HuH-7.5 (cell line): ENCODE measurements around the gene JAKMIP1.
A peak's percentile ranks its signal among the peaks of the same experiment; 100 is the strongest.
"Not testable (repeated sequence)": the region's sequence is repeated elsewhere in the genome, so short reads cannot be mapped to it uniquely, and the experiment has no call there.

Experiments
- DNase-seq: peaks from one replicate; pipeline ENCODE4 v3.0.0; 2011; ENCODE audit warnings: low spot score

Gene JAKMIP1

GRCh38 chr4:6143603-6144181 lies 56.7 kb downstream of the JAKMIP1 start:
- DNase-seq = no peak

DNA sequence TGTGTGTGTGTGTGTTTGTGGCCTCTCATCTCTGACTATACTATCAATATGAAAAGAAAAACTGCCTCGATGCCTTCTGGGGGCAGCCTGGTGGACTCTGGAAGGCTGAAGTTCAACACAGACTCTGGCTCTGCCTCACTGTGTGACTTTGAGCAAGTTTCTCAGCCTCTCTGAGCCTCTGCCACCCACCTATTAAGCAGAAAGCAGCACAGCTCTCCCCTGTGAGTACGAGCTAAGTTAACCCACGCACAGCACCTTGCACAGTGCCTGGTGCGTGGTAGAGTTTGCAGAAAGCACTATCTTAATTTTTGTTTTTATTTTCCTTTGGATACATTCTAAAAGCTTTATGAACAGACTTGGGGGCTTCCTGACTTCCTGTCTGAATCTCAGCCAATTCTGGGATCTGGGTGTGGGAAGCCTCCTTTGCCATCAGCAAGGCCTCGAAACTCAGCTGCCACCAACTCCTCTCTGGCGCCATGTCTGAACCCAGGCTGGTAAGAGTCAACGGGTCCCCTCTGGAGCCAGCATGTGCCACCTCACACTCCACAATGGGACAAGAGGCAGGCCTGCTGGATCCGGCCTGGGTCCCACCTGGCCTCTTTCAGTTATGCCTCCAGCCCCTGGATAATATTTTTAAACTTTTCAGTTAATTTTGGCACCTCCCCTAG lies 57.3 kb downstream of the JAKMIP1 start:
- no peak for DNase-seq

DNA sequence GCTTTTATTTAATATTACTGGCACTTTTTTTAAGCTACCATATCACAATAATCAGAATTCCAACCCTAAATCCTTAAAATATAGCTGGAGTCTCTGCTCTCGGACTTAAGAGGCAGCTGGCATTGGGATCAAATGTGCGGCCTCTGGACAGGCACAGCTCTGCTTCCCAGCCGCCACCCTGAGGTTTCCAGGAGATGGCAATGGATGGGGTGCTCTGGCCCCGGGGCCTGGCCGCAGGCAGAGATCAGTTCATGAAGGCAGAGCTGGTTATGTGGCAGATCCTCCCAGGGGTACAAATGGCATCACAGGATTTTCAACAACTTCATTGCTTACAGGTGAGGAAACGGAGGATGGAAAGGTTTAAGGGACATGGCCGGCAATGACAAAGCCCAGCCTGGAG lies 57.8 kb downstream of the JAKMIP1 start:
- no peak for DNase-seq

DNA sequence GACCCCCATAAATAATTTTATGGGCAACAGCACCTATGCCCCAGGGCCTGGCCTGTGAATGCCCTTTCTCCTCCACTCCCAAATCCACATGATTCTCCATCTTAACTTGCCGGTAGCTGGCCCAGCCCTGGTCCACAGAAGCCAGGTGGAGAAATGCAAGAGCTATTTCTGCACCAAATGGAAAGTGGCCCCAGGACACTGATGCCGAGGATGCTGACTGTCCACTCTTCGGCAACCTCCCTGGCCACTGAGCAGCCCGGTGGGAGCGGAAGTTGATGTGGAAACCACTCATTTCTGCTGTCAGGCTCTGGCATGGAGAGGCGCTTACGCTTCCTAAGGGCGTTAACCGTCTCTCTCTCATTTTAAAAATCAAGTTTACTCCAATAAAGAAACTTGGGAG lies 58.8 kb downstream of the JAKMIP1 start:
- DNase-seq = no peak

DNA sequence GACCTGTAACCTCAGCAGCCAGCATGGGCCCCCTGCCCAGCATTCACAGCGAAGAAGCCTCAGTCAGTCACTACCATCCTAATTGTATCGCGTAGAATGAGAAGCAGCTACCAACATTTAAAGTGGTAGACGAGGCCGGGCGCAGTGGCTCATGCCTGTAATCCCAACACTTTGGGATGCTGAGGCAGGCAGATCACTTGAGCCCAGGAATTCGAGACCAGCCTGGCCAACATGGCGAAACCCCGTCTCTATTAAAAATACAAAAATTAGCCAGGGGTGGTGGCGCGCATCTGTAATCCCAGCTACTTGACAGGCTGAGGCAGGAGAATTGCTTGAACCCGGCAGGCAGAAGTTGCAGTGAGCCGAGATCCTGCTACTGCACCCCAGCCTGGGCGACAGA lies 59.3 kb downstream of the JAKMIP1 start:
- DNase-seq = not testable (repeated sequence)

- no peak for DNase-seq
Observed at GRCh38 chr4:6137747-6138135, 62.6 kb downstream of the JAKMIP1 start.

GRCh38 chr4:6137027-6137746 lies 63.2 kb downstream of the JAKMIP1 start:
- DNase-seq = no peak

GRCh38 chr4:6134612-6135220 lies 65.6 kb downstream of the JAKMIP1 start:
- peak; percentile 34 for DNase-seq

DNA sequence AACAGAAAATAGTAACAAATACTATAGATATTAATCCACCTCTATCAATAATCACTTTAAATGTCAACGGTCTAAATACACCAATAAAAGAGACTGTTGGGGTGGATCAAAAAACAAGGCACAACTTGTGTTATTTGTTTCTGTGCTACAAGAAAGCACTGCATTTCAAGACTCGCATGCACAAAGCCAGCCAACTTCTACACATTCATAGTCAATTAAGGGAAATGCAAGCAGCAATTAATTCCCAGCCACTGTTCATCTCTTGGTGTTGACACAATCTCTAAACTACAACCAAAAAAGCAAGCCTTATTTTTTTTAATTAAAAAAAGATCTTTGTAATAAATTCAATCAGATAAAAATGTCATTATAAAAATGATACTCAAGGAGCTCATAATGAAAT lies 67.6 kb downstream of the JAKMIP1 start:
- no peak for DNase-seq

DNA sequence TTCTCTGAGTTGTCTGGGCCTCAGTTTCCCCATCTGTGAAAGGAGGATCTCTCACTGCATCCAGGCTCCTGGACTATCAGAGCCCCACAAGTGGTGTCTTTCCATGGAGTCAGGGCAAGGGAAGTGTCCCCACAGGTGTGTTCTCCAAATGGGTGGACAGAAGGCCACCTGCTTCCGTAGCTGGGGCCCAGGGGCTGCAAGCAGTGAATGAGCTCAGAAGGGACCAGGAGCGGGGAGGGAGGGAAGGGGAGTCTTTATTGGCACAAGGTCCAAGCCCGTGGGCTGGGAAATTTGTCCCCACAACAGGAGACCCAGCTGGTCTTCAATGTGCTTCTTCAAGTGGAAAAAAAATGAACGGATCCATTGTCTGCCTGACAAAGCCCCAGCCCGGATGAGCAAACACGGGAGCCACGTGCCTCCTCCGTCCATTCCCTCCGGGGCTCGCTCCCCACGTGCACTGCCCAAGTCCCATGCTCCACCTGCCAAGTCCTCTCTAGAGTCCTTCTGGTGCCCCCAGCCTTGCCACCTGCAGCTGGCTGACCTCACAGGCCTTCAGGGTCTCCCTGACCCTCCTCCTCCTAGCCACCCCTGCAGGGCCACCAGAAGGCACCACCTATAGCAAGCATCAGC lies 72.0 kb downstream of the JAKMIP1 start:
- no peak for DNase-seq

DNA sequence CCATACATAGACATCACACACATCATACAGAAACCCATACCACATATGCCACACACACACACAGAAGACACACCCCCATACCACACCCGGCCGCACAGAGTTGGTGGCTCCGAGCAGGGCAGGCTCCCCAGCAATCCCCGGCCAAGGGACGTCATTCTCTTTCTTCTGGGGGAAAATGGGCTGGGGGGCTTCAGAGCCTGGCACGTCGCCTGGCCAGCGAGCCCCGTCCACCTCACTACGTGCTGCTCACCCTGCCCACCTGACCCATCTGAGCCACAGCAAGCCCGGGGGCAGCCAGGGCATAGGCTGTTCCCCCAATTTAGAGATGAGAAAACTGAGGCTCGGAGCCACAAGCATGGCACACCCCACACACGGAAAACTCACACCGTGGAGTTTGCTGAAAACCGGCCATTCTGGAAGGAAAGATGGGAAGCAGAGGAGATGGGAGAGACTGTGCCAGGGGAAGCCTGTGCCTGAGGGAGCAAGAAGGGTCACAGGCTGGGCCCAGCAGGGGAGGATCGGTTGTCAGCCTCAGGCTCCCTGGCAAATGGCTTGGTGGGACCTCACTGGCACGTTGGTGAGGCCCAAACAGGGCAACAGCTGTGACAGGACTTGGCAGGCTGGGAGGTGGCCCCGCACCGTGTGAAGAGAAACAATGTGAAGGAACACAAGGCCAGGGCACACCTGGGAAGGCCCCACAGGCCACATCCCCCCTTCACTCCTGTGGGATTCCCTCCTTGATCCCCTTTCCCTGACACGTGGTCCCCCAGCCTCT lies 73.2 kb downstream of the JAKMIP1 start:
- DNase-seq = no peak

DNA sequence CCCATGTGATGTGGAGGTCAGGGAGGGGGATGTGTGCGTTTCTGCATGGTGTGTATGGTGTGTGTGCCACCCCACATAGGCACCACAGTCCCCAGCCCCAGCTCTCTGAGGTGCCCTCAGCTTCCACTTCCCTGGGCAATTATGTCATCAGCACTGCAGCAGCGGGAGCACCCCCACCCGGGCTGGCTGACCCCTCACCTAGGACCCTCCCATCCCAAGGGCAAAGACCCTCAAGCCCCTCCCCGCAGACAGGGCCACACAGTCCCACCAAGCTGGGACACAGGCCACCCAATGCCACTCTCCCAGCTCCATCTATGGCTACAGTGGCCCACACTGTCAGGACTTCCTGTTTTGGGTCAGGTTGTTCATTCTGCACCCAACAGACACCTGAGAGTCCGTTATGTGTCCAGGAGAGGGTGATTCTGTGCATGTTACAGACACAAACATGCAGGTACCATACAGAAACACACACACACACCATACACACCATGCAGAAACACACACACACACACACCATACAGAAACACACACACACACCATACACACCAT lies 75.2 kb downstream of the JAKMIP1 start:
- no peak for DNase-seq

DNA sequence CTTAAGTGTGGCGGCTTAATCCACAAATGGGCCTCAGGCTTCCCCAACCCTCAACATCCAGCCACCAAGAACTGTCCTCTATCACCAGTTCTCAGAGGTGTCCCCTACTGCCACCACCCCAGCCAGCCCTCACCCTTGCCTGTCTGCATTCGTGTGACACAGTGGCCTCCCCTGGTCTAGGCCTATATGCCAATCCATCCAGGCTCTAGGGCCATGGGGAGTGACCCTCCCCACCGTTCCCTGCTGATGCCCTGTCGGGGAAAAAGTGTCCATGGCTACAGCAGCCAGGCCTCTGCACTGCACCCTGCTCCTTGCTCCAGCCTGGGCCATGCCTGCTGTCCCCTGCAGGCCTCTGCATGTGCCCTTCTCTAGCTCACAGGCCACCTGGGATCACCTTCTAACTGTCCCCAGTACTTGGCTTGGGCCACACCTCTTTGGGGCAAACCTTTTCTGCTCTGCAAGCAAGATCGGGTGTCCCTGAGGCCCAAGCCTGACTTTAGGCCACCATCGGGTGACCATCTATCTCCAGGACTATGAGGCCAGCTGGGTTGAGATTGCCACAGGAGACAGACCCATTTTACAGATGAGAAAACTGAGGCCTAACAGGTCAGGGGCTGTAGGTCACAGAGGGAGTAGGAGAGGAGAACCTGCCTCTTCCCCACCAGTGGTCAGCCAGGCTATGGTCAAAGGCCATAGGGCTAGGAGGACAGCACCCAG lies 75.8 kb downstream of the JAKMIP1 start:
- DNase-seq = no peak

DNA sequence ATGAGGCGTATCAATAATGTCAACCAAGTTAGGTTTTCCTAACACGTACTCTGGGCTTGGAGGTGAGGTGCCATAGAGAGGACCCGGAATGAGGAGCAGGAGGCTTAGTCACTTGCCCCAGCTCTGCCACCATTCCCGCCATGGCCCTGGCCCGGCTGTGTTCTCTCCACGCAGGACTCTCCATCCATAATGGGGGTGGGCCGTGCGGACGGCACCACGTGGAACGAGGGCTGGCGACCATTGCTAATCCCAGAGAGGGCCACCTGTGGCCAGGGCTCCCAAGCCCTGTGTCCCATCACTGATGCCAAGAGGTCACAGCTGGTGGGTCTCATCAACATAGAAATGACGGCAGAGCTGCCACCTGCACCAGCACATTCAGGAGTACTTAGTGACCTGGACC lies 76.4 kb downstream of the JAKMIP1 start:
- DNase-seq = no peak

DNA sequence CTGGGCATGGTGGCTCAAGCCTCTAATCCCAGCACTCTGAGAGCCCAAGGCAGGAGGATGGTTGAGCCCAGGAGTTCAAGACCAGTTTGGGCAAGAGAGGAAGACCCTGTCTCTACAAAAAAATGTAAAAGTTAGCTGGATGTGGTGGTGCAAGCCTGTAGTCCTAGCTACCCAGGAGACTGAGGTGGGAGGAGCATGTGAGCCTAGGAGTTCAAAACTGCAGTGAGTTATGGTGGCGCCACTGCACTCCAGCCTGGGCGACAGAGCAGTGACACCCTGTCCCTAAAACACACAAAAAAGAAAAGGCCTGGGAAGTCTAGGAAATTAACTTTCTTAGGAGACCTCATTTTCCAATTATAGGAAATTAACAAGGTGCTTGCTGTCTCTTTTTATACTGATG lies 76.8 kb downstream of the JAKMIP1 start:
- DNase-seq = no peak

- DNase-seq = no peak
Observed at GRCh38 chr4:6123116-6123515, 77.2 kb downstream of the JAKMIP1 start.

DNA sequence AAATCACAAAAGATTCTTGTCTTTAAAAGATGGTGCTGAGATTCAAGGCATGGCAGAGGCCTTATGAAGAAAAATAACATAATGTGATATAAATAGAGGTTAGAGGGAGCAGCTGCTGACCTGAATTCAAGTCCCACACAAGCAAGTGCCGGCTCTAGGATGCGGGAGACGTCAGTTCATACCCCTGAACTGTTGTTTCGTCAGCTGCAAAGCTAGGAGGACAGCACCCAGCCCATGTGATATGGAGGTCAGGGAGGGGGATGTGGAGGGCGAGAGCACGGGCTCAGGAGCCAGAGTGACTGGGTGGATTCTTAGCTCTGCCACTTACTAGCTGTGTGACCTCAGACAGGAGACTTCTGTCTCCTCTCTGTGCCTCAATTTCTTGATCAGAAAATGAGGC lies 77.9 kb downstream of the JAKMIP1 start:
- no peak for DNase-seq

DNA sequence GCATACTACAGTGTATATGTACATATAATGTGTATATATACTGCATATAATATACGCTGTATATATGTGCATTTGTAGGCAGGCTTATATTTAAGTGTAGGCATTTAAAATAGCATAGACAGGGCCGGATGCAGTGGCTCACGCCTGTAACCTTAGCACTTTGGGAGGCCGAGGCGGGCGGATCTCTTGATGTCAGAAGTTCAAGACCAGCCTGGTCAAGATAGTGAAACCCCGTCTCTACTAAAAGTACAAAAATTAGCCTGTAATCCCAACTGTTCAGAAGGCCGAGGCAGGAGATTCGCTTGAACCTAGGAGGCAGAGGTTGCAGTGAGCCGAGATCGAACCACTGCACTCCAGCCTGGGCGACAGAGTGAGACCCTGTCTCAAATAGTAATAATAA lies 78.4 kb downstream of the JAKMIP1 start:
- no peak for DNase-seq

DNA sequence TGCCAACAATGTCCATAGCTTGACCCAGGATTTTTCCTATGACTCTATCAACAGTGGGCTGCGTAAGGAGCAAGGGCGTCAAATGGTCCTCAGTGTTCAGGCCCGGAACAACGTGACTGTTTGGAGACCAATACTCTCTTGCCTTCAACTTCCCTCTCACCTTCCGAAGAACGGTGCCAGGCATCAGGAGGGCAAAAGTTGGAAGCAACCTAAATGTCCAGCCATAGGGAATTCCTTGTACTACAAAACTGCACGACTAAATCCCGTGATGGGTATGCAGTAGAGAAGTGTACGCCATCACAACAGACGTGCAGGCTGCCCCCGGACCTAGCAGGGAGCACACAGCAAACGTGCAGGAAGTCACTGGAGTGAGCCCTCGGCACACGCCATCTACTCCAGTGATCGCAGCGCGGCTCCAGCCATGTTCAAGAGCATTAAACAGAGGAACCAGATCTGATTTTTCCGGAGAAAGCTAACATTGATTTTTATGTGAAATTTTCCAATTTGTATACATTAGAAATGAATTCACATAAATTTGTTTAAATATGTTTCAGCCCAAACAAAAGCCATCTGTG lies 79.0 kb downstream of the JAKMIP1 start:
- no peak for DNase-seq

DNA sequence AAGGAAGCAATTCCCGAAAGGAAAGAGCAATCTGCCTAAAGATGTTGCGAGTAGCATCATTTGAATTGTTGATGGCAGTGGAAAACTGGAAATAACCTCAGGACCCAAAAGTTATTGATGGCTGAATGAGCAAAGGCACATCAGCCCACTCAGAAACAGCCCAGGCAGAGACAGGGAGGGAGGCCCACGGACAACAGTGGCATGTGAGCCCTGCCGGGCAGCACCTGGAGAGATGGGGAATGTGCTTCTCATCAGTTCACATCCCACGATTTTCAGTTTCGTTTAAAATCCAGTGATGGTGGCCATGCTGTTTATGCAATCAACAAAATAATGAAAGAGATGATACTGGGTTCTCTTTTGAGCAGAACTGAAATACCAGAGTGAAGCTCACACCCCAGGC lies 80.0 kb downstream of the JAKMIP1 start:
- no peak for DNase-seq
